ENCODE measurements around the gene DOCK4.
"Not testable (repeated sequence)": the region's sequence is repeated elsewhere in the genome, so short reads cannot be mapped to it uniquely, and the experiment has no call there.

DOCK4 gene

DNA sequence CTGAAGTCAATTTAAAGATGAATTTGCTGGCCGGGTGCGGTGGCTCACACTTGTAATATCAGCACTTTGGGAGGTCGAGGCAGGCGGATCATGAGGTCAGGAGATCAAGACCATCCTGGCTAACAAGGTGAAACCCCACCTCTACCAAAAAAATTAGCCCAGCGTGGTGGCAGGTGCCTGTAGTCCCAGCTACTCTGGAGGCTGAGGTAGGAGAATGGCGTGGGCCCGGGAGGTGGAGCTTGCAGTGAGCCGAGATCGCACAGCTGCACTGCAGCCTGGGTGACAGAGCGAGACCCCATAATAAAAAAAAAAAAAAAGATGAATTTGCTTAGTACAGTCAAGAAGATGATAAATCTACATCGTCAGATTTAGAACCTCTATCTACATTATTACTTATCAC is 288.8 kb downstream of the DOCK4 start:
- DNase-seq; in situ Hi-C loops (cut with MboI; ENCODE audit: low pct_unique_long_range_greater_than_20kb, low sequenced_read_pairs): not testable (repeated sequence)

DNA sequence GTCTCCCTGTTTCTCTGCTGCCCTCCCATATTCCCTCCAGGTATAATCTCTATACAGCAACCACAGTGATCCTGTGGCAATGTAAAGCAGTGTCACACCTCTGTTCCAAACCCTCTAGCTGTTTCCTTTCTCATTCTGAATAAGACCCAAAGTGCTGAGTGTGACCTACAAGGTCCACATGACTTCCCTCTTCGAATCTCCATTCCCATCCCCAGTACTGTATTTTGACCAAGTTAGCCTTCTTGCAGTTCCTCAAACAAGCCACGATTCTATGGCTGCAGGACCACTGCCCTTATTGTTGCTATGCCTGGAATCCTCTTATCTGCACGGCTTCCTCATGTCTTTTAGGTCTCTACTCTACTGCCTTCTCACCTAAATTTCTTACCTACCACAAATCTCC is 291.9 kb downstream of the DOCK4 start:
- in situ Hi-C loops (cut with MboI; ENCODE audit: low pct_unique_long_range_greater_than_20kb, low sequenced_read_pairs): no loop called here
- DNase-seq: no peak

DNA sequence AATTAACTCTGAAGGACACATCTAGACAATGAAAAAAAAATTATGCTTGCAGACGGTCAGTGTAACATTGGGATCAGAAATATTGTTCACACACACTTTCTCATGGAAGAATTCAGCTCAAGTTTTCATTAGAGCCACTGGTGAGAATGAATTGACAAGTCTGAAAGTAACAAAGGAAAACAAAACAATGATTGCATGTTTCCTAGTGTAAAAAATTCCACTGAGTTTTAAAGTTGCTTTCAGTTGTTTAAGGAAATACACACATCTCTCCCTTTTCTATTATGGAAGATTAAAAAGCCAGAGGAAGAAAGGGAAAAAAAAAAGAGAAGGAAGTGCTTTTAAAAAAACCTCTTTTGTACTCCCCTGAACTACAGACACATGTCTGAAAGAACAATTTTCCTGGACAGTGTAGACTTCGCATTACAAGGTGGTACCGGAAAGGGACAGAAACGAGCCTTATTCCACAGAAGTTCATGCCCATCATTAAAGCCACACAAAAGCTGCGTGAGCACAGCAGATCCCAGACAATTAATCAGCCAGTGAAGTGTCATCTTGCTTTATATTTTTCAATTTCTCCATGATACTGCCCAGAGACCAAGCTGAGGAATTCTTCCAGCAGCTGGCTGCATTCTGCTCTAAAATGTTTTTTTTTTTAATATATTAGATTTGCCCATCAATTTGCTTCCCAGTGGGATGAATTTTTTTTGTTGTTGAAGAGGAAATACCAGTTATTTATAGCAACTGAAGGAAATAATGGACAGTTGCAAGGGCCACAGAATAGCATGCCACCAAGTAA is 294.8 kb downstream of the DOCK4 start:
- peak; percentile 5 for DNase-seq
- in situ Hi-C loops (cut with MboI; ENCODE audit: low pct_unique_long_range_greater_than_20kb, low sequenced_read_pairs): no loop called here

DNA sequence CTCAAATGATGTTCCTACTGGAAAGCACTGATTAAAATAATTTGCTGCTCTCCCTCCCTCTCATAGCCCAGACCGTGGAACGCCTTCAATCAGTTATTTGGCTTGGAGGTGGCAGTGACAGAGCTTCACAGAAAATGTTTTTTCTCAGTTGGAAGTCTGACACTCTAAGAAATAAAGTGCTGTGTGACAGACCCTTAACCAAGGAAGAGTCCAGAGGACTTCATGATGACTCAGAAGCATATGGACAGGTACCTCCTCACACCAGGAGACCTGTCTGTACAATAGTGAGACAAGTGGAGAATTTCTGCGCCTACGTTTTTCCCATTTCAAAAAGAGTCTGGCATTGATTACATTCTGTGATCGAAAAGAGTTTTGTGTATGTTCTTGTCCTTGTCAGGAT is 295.5 kb downstream of the DOCK4 start:
- DNase-seq: no peak
- in situ Hi-C loops (cut with MboI; ENCODE audit: low pct_unique_long_range_greater_than_20kb, low sequenced_read_pairs): no loop called here

DNA sequence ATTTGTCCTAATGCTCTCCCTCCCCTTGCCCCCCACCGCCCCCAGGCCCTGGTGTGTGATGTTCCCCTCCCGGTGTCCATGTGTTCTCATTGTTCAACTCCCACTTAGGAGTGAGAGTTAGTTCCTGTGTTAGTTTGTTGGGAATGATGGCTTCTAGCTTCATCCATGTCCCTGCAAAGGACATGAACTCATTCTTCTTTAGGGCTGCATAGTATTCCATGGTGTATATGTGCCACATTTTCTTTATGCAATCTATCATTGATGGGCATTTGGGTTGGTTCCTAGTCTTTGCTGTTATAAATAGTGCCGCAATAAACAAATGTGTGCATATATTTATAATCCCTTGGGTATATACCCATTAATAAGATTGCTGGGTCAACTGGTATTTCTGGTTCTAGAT is 297.5 kb downstream of the DOCK4 start:
- in situ Hi-C loops (cut with MboI; ENCODE audit: low pct_unique_long_range_greater_than_20kb, low sequenced_read_pairs): not testable (repeated sequence)

DNA sequence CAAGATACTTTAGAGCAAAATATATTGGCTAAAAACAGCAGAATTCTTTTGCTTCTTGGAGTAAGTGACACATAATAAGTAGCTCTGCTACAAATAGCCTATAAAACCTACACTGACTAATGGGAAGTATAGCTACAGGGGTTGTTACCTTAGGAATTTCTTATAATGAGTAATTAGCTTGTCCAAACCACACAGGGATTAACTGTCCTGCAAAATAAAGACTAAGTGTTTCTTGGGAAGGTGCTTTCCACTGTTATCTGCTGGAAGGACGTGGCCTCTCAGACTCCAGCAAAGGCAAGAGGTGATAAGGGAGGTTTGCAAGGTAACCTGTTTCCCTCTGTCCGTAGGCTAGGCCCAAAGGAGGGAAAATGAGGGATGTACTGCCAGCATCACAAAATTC is 302.4 kb downstream of the DOCK4 start:
- in situ Hi-C loops (cut with MboI; ENCODE audit: low pct_unique_long_range_greater_than_20kb, low sequenced_read_pairs): no loop called here
- DNase-seq: no peak

More for the DNA sequence above, 297.5 kb downstream of the DOCK4 start:
- DNase-seq: not testable (repeated sequence)

DNA sequence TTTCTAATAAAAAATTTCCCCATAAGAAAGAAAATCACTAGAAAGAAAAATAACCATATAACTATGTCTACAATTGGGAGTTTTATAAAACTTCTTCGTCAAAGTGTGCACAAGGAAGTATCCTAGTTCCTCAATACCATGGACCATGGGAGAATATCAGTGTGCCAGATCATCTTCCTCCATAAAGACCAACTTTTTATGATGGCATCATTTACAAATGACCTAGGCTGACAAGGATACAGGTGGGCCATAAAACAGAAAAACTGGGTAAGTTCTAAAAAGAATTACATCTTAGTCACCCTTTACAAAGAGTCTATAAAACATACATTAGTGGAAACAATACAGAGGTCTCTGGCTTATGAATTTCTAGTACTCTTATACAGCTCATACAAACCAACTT is 303.2 kb downstream of the DOCK4 start:
- DNase-seq: no peak
- in situ Hi-C loops (cut with MboI; ENCODE audit: low pct_unique_long_range_greater_than_20kb, low sequenced_read_pairs): no loop called here

DNA sequence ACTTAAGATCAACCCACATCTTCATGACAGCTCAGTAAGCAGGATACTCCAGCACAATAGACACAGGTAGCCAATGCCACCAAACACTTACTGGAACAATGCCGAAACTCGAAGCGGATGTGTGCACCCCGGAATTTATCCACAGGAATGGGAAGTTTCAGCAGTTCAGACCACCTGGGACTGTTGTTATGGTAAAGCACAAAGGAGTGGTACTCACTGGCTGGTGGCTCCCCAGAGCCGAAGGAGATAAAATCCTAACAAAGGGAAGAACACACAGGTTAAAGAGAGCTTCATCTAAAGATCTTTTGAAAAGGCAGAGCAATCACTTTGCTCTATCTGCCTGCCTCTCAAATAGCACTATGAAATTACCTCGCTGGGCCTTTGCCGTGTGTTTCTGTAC is 305.9 kb downstream of the DOCK4 start:
- DNase-seq: no peak
- in situ Hi-C loops (cut with MboI; ENCODE audit: low pct_unique_long_range_greater_than_20kb, low sequenced_read_pairs): no loop called here

DNA sequence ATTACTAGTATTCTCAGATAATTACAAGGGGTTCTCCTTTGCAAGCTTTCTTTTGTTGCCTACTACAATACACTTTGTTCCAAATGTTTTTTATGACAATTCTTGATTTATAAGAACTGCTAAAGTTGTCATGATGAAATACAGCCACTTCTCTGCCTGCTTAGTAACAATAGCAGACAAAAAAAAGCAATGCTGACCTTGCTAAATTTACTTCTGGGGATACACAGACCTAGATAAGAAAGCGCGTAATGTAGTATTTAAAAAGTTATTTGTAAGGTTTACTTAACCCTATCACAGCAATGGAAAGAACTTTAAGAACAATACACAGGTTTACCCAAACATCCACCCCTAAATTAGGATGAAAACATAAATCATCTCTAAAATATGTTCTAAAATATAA is 311.1 kb downstream of the DOCK4 start:
- in situ Hi-C loops (cut with MboI; ENCODE audit: low pct_unique_long_range_greater_than_20kb, low sequenced_read_pairs): no loop called here
- DNase-seq: no peak

DNA sequence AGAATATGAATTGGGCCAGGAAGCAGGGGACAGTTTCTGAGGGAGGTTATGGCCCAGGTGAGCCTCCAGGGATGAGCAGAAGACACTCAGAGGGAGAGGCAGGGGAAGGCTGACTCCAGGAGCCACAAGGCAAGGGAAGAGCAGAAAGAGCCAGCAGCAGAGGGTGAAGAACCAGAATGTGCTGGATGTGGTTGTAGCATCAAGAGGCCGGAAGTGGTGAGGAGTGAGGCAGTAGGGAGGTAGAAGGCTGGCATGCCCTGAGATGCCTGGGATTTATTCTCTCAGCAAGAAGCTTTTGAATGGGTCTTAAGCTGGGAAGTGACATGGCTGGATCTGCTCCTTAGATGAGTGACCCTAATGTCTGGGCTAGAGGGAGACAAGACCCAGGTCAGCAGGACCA is 311.7 kb downstream of the DOCK4 start:
- in situ Hi-C loops (cut with MboI; ENCODE audit: low pct_unique_long_range_greater_than_20kb, low sequenced_read_pairs): no loop called here
- no peak for DNase-seq

DNA sequence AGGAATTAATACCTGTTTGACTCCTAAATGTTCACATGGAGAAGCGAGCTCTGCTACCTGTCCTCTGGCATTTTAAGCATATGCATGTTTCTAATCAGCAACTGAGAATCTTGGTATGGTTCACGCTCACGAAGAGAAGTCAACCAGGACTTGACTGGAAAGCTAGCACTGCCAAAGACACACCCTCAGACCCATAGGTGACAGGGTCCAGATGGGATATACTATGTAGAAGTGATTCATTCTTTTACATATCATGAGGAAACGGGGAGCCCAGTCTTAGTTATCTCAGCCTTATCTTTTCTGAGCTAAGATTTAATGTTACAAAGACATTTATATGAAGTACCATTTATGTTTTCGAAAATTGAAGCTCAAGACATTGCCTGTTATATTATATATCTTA is 313.0 kb downstream of the DOCK4 start:
- DNase-seq: no peak
- in situ Hi-C loops (cut with MboI; ENCODE audit: low pct_unique_long_range_greater_than_20kb, low sequenced_read_pairs): no loop called here

DNA sequence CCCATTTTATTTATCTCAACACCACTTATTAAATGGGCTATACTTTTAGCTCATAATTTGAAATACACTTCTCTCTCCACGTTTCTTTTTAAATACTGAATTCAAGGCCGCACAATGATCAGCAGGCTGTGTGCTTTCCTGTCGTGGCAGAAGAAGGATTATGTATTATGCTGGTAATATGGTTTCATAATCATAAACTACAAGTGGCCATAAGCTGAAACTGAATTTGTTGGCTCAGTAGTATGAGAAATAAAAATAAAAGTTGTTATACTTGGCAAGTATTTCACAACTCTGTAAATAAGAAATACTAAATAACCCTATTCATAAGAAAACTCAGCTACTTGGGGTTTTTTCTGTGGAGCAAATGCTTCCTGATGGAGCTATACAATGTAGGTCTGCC is 313.6 kb downstream of the DOCK4 start:
- DNase-seq: no peak
- in situ Hi-C loops (cut with MboI; ENCODE audit: low pct_unique_long_range_greater_than_20kb, low sequenced_read_pairs): no loop called here

DNA sequence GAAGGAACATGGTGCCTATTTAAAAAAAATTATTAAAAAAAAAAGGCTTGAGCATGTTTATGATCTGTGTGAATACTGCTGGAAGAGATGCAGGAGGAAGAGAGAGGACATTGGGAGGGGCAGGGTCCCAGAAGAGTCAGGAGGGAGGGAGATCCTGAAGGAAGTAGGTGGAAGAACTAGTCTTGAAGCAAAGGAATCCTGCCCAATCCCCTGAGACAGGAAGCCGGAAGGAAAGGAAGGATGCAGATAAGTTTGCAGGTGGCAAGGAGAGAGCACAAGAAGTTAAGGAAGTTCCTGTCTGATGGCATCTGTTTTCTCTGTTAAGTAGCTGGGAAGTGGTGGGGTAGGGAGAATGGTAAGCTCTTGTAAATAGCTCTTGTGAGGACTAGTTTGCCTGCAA is 318.5 kb downstream of the DOCK4 start:
- in situ Hi-C loops (cut with MboI; ENCODE audit: low pct_unique_long_range_greater_than_20kb, low sequenced_read_pairs): no loop called here
- no peak for DNase-seq

DNA sequence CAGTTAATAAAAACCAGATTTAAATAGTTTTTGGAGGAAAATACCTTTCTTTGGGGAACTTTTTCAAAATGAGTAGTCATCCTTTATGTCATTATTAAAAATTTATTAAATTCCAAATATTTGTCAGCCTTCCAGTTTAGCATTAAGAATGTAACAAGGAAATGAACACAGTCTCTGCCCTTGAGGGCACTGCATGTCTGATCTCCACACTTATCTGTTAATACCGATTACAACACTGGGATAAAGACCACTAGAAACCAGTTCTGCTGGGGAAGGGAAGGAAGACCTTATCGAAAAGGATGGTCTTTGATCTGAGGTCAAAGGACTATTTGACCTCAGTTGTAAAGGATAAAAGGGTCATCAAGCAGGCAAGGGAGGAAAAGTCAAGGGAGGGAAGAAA is 320.0 kb downstream of the DOCK4 start:
- no peak for DNase-seq
- in situ Hi-C loops (cut with MboI; ENCODE audit: low pct_unique_long_range_greater_than_20kb, low sequenced_read_pairs): no loop called here

DNA sequence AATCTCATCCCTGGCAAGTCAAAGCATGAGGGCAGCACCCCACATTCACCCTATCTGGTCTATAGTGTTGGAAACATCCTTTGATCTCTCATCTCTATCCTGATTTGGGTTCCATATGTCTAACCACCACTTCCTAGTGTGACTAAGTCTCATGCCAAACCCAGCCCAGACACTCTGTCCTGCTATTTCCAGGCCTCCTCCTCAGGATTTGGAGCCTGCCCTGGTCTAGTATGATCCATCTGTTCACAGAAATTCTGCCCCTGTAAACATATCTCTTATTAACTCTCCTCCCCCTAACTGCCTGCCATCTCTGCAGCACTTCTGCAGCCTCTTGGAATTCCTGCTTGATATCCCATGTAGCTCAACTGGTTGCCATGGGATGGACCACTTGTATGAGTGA is 323.0 kb downstream of the DOCK4 start:
- DNase-seq: no peak
- in situ Hi-C loops (cut with MboI; ENCODE audit: low pct_unique_long_range_greater_than_20kb, low sequenced_read_pairs): no loop called here

DNA sequence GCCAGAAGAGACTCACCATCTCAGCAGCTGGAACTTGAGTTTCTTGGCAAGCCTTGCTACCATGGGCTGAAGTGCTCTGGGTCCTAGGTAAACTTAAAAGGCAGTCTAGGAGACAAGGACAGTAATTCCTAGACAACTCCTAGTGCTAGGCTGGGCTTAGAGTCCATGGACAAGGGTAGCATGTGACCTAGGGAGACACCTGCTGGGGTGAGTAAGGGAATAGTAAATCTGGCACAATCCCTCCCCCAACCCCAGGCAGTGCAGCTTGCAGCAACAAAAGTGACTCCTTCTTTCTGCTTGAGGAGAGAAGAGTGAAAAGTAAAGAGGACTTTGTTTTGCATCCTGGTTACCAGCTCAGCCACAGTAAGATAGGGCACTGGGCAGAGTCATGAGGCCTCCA is 327.4 kb downstream of the DOCK4 start:
- DNase-seq: no peak
- in situ Hi-C loops (cut with MboI; ENCODE audit: low pct_unique_long_range_greater_than_20kb, low sequenced_read_pairs): no loop called here

DNA sequence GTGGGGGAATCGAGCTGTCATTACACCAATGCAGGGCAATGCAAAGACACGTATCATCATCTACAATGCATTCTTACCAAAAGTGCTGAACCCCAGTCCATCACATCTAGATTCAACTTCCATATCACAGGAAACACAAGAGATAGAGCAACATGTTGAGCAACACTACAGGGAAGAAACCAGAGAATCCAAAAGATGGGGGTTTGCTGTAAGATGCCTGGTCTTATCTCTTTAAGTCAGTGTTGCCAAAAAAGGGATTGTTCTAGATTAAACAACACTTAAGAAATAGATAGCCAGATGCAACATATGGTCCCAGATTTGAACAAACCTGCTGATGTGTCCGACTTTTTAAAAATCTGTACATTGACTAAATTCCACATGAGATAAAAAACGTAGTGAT is 328.3 kb downstream of the DOCK4 start:
- in situ Hi-C loops (cut with MboI; ENCODE audit: low pct_unique_long_range_greater_than_20kb, low sequenced_read_pairs): no loop called here
- DNase-seq: no peak

DNA sequence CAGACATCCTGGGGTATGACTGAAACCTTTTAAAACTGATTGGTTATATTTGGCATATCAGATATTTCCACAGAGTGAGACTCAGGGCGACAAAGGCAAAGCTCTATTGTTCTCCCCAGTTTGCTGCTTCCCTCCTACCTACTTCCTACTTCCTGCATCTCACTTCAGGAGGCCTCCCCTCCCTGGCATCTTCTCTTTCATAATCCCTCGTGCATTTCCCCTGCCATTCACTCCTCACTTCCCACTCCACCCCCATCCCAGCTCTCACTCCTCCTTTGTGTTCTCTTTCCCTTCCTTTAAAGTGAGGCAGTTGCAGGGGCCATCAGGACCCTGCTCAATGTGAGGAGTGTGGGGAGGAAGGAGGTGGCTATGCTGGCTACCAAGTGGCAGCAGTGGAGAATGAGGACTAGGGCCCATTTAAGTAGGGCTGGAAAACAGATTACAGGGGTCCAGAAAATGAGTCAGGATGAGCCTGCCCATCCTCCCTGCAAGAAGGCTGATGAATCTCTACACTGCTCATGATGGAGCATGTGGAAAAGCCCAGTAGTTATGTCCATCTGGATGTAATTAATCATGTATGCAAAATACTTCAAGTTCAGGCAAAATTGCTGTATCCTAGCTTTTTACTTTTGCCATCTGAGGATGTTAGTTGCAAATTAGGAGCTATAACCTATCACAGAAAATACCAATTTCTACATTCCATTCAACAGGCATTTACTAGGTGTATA is 332.1 kb downstream of the DOCK4 start:
- no peak for DNase-seq
- in situ Hi-C loops (cut with MboI; ENCODE audit: low pct_unique_long_range_greater_than_20kb, low sequenced_read_pairs): loop anchor here (25.0 kb wide), 1 partner anchor 112 kb away; no protein-coding TSS in a partner anchor

DNA sequence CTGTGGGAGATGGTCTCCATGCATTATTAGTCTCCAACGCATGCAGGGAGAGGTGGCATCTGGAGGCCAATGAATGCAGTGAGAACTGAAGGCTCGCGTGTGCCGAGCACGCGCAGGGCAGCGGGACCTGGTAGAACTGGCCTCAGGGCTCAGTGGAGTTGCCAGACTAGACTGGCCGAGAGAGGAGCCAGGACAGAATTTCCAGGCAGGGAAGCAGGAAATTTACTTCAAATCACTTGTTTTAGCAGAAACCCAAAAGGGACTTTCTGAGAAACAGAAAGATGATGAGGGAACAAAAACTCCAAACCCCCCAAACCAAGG is 332.9 kb downstream of the DOCK4 start:
- in situ Hi-C loops (cut with MboI; ENCODE audit: low pct_unique_long_range_greater_than_20kb, low sequenced_read_pairs): loop anchor here (25.0 kb wide), 1 partner anchor 111 kb away; no protein-coding TSS in a partner anchor
- no peak for DNase-seq

DNA sequence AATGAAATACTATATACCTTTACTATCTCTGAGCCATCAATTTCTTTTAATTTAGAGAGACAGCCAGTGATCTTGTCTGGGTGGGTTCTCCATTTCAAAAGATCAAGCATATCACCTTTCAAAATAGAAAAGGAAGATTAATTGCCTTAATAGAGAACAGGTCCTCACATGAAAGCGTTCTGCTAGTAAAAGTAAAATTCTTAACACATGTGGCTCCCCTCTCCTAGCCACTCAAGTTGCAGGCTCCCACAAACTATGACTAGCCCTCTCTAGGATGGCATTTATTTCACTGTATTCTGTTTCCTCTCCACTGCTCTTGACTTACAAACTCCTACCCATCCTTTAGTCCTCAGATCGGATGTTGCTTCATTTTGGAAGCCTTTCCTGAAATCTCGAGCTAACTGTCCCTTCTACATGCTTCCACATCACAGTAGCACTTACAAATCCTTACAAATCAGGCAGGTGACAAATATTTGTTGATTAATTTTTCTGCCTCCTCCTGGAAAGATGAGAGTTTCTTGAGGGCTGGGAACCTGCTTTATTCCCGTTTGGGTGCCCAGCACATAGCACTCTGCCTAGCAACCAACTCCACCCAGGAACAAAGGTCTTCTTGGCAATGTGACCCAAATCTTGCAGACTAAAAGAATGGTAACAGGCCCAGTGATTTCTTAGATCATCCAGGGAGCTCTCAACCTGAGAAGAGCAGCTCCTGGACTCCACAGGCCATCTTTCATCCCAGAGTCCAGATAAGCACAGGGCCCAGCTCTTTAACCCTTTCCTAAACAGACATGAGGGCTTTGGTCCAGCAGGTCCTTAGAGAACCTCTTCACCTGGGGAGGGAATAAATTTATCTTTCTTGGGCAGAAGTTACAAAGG is 333.5 kb downstream of the DOCK4 start:
- DNase-seq: no peak
- in situ Hi-C loops (cut with MboI; ENCODE audit: low pct_unique_long_range_greater_than_20kb, low sequenced_read_pairs): loop anchor here (25.0 kb wide), 1 partner anchor 110 kb away; no protein-coding TSS in a partner anchor

Data from KBM-7 (cell line).